Neural crest cell (in vitro differentiated cells): ENCODE measurements around the gene HOXB4. TPM values are rescaled to one million over a fixed set of nuclear protein-coding genes. Genes with fewer than 3 reads are reported as not detected.

Experiments used
- DNase-seq: peaks from one replicate; pipeline ENCODE4 v3.0.0; 2021; ENCODE audit warnings: low read depth, mixed read lengths, low spot score
- H3K27ac Mint-ChIP-seq: one replicate; pipeline ENCODE4 v1.8.0; 2021; ENCODE audit warnings: mild to moderate bottlenecking, mixed read lengths; ENCODE audit not compliant: unreplicated experiment
- H3K27me3 Mint-ChIP-seq: 2 replicates; pipeline ENCODE4 v1.8.0; 2021; ENCODE audit warnings: low read depth, mild to moderate bottlenecking, mixed read lengths
- H3K36me3 Mint-ChIP-seq: 2 replicates; pipeline ENCODE4 v1.8.0; 2021; ENCODE audit warnings: low read depth, mild to moderate bottlenecking, mixed read lengths
- H3K4me1 Mint-ChIP-seq: 2 replicates; pipeline ENCODE4 v1.8.0; 2021; ENCODE audit warnings: mixed read lengths
- H3K4me3 Mint-ChIP-seq: one replicate; pipeline ENCODE4 v1.8.0; 2021; ENCODE audit warnings: mild to moderate bottlenecking, mixed read lengths
- H3K9me3 Mint-ChIP-seq: 2 replicates; pipeline ENCODE4 v1.8.0; 2021; ENCODE audit warnings: mixed read lengths
- CTCF ChIP-seq: fragments of 200-600 bp; sonication (generic); conservative IDR thresholded peaks from 2 replicates; pipeline ENCODE4 v1.5.0; 2021; ENCODE audit warnings: antibody characterized with exemption, mild to moderate bottlenecking
- total RNA-seq: library from RNA; stranded (reverse); gene quantifications from 2 replicates; pipeline ENCODE4 v1.2.1, GENCODE V29; 2021

The HOXB4 gene
- total RNA-seq, 1 donor from 2014 or later: 5.0 TPM

GRCh38 chr17:48615963-48616716 lies 38.0 kb upstream of the HOXB4 start:
- peak overlapping the region; percentile 88 for H3K4me3 Mint-ChIP-seq
- H3K27me3 Mint-ChIP-seq: peaks cover 100% of the 10 kb centered on the region
- no peaks in the 10 kb centered on the region for H3K9me3 Mint-ChIP-seq
- H3K27ac Mint-ChIP-seq: peak overlapping the region; percentile 54
- DNase-seq: no peak
- peaks cover 17% of the 10 kb centered on the region for H3K4me1 Mint-ChIP-seq
- TF ChIP-seq CTCF: no peak
- H3K36me3 Mint-ChIP-seq: peaks cover 13% of the 10 kb centered on the region

- peak within 1 kb of the TSS; percentile 88 for H3K4me3 Mint-ChIP-seq
- no peak for DNase-seq
- H3K27ac Mint-ChIP-seq: peak within 1 kb of the TSS; percentile 87
- no peaks in the 10 kb centered on the region for H3K9me3 Mint-ChIP-seq
- no peak for TF ChIP-seq CTCF
- H3K4me1 Mint-ChIP-seq: peaks cover 21% of the 10 kb centered on the region
- peaks cover 100% of the 10 kb centered on the region for H3K27me3 Mint-ChIP-seq
- H3K36me3 Mint-ChIP-seq: peaks cover 13% of the 10 kb centered on the region
Observed at GRCh38 chr17:48615047-48615962, 37.2 kb upstream of the HOXB4 start, which contains the start of gene HOXB8. TSS of gene HOXB8 (minus strand) at chr17:48615292. CDS start at chr17:48614704, 588 bp downstream.

- no peak for TF ChIP-seq CTCF
- H3K4me3 Mint-ChIP-seq: peak overlapping the region; percentile 88
- H3K27me3 Mint-ChIP-seq: peaks cover 100% of the 10 kb centered on the region
- no peak for DNase-seq
- H3K36me3 Mint-ChIP-seq: peaks cover 13% of the 10 kb centered on the region
- peaks cover 24% of the 10 kb centered on the region for H3K4me1 Mint-ChIP-seq
- peak overlapping the region; percentile 86 for H3K27ac Mint-ChIP-seq
- no peaks in the 10 kb centered on the region for H3K9me3 Mint-ChIP-seq
Observed at GRCh38 chr17:48613862-48614694, 35.9 kb upstream of the HOXB4 start.

GRCh38 chr17:48612854-48613691 lies 34.9 kb upstream of the HOXB4 start:
- Mint-ChIP-seq H3K4me3 (peak overlapping the region; percentile 91), H3K36me3 (peaks cover 9% of the 10 kb centered on the region), H3K4me1 (peaks cover 21% of the 10 kb centered on the region), H3K9me3 (no peaks in the 10 kb centered on the region), H3K27ac (peak overlapping the region; percentile 96), H3K27me3 (peaks cover 100% of the 10 kb centered on the region)
- DNase-seq: no peak
- TF ChIP-seq CTCF: peak; percentile 47
